Measurements from ENCODE around the gene MRPL27.

MRPL27 gene

DNA sequence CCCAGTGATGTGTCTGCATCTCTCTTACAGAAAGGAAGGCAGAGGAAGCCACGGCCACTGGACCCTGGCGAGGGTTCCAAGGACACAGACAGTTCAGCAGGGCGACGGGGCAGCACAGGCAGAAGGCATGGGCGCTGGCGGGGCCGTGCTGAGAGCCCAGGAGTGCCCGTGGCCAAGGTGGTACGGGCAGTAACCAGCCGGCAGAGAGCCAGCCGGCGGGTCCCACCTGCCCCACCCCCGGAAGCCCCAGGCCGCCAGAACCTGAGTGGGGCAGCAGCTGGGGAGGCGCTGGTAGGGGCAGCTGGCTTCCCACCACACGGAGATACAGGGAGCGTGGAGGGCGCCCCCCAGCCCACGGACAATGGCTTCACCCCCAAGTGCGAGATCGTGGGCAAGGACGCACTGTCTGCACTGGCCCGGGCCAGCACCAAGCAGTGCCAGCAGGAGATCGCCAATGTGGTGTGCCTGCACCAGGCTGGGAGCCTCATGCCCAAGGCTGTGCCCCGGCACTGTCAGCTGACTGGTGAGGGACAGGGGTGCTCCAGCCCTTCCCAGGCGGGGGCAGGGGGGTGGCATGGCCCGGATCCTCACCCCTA lies 19.3 kb downstream of the MRPL27 start:
- Histone ChIP-seq H3K27ac (no peak overlapping the region), H3K4me3 (no peak overlapping the region), H3K4me1 (peaks cover 11% of the 10 kb centered on the region), H3K4me2 (no peak overlapping the region), H3K9me3 (no peaks in the 10 kb centered on the region), H3K9ac (no peak overlapping the region), H4K20me1 (peaks cover 94% of the 10 kb centered on the region), H3K27me3 (no peaks in the 10 kb centered on the region), H3K36me3 (peaks cover 81% of the 10 kb centered on the region)
- TF ChIP-seq Cebpa-rat (IDR thresholded peaks at IDR 0.05) = no peak

DNA sequence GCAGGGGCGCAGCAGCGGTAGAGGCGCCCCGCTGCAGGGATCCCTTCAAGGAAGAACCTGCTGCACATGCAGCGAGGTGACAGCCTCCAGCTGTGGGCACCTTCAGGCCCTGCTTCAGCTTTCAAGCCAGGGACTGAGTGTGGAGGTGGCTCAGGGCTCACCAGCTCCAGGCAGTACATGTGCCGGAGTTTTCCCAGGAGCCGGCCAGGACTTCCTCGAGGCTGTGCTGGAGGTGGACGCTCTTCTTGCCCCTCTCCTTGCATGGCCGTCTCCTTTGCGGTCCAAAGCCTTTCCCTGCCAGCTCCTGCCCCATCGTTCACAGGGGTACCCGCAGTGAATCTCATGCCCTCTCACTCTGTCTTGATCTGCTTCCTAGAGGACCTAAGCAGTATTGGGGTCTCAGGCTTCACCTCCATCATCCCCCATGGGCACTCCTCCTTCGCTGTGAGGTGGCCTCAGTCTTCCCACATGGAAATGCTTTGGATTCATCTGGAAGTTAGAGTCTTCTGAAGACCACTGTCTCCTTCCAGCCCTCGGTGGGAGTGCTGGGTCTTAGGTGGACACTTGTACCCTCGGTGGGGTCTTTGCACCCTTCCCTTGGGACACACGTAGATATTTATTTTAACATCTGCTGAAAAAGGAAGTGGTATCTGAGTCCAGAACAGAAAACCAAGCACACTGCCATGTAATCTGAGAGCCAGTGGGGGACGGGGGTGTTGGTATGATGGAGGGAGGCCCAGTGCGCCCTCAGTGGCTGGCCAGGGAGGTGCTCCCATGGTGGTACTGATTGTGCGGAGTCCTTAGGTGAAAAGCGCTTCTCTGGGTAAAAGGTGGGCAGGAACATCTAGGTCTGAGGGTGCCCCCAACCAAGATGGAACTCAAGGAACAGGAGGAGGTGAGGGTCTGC lies 20.0 kb downstream of the MRPL27 start:
- no peak for TF ChIP-seq Cebpa-rat (IDR thresholded peaks at IDR 0.05)
- H4K20me1 ChIP-seq = peaks cover 94% of the 10 kb centered on the region
- peaks cover 74% of the 10 kb centered on the region for H3K36me3 ChIP-seq
- H3K27me3 ChIP-seq = no peaks in the 10 kb centered on the region
- no peaks in the 10 kb centered on the region for H3K9me3 ChIP-seq
- no peak overlapping the region for H3K9ac ChIP-seq
- H3K4me1 ChIP-seq = peaks cover 18% of the 10 kb centered on the region
- no peak overlapping the region for H3K27ac ChIP-seq
- H3K4me3 ChIP-seq = no peak overlapping the region
- no peak overlapping the region for H3K4me2 ChIP-seq

GRCh38 chr17:50352072-50352692 lies 20.8 kb downstream of the MRPL27 start:
- H3K9me3 ChIP-seq = no peaks in the 10 kb centered on the region
- TF ChIP-seq Cebpa-rat (IDR thresholded peaks at IDR 0.05) = no peak
- peaks cover 94% of the 10 kb centered on the region for H4K20me1 ChIP-seq
- H3K27me3 ChIP-seq = no peaks in the 10 kb centered on the region
- H3K4me1 ChIP-seq = peaks cover 26% of the 10 kb centered on the region
- H3K27ac ChIP-seq = no peak overlapping the region
- H3K36me3 ChIP-seq = peaks cover 67% of the 10 kb centered on the region
- H3K4me2 ChIP-seq = no peak overlapping the region
- H3K4me3 ChIP-seq = no peak overlapping the region
- no peak overlapping the region for H3K9ac ChIP-seq

DNA sequence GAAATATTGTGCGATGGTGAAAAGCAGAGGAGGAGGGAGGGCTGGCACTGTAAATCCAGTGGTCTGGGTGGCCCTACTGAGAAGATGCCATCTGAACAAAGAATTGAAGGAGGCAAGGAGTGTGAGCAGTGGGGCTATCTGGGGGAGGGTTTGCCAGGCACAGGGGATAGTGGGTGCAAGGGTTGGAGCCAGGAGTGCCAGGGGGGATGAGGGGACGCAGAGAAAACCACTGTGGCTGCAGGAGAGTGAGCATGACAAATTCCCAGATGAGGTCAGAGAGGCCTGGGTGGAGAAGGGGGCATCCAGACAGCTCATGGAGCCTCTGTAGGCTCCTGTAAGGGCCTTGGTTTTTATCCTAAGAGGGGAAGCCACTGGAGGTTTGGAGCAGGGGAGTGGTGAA lies 22.3 kb downstream of the MRPL27 start:
- Histone ChIP-seq H3K4me2 (no peak overlapping the region), H3K4me3 (no peak overlapping the region), H3K9ac (no peak overlapping the region), H3K9me3 (no peaks in the 10 kb centered on the region), H4K20me1 (peaks cover 86% of the 10 kb centered on the region), H3K27me3 (no peaks in the 10 kb centered on the region), H3K27ac (no peak overlapping the region), H3K4me1 (peaks cover 24% of the 10 kb centered on the region), H3K36me3 (peaks cover 52% of the 10 kb centered on the region)
- TF ChIP-seq Cebpa-rat (IDR thresholded peaks at IDR 0.05) = no peak

GRCh38 chr17:50349243-50349600 lies 23.8 kb downstream of the MRPL27 start:
- Histone ChIP-seq H3K36me3 (peaks cover 37% of the 10 kb centered on the region), H4K20me1 (peaks cover 71% of the 10 kb centered on the region), H3K4me3 (no peak overlapping the region), H3K4me2 (no peak overlapping the region), H3K9me3 (no peaks in the 10 kb centered on the region), H3K27me3 (no peaks in the 10 kb centered on the region), H3K9ac (no peak overlapping the region), H3K27ac (no peak overlapping the region), H3K4me1 (peaks cover 36% of the 10 kb centered on the region)
- TF ChIP-seq Cebpa-rat (IDR thresholded peaks at IDR 0.05) = no peak

DNA sequence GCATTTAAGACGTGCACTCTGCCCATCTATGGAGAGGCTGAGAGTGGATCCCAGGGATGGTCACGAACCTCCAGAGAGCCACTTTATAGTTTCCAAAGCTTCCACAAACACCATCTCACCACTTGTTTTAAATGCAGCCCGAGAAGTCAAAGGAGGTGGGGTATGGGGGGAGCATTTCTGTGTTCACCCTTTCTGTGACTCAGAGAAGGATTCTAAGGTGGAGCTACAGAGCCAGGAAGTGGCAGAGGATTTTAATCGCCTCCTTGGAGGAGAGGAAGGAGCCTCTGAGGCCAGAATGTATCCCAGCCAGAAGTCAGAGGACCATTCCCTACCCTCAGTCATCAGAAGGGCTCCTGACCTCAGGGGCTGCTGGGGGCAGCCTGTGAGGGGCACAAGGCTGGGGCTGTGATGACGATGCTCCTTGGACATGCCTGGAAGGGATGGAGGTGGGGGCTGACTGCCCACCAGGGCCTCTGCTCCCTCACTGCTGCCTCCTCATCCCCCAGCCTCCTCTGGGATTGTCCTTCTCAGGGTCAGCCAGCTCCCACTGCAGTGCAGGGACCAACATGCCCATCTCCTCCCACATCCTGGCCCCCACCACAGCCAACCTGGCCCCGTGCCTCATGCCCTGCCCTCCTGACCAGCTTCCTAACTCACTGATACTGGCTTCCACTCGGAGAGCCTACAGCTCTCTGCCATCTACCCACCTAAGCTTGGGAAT lies 24.3 kb downstream of the MRPL27 start:
- H3K36me3 ChIP-seq = peaks cover 32% of the 10 kb centered on the region
- no peak overlapping the region for H3K9ac ChIP-seq
- no peaks in the 10 kb centered on the region for H3K9me3 ChIP-seq
- no peak overlapping the region for H3K4me3 ChIP-seq
- no peak overlapping the region for H3K4me2 ChIP-seq
- peaks cover 38% of the 10 kb centered on the region for H3K4me1 ChIP-seq
- peaks cover 66% of the 10 kb centered on the region for H4K20me1 ChIP-seq
- no peaks in the 10 kb centered on the region for H3K27me3 ChIP-seq
- no peak overlapping the region for H3K27ac ChIP-seq
- TF ChIP-seq Cebpa-rat (IDR thresholded peaks at IDR 0.05) = no peak

DNA sequence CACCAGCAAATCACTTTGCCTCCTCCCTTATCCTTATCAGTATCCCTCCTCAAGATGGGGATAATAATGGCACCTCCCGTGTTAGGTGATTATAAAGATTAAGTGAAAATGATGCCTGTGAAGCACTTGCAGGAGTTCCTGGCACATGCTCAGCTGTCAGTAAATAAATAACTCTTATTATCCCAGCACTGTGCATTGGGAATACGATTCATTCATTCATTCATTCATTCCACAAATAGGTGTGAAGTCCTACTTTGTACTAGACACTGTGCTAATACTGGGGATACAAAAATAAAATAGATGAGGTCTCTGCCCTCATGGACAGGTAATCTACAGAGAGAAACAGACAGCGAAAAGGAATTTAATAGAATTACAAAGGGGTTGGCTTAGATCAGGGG lies 25.1 kb downstream of the MRPL27 start:
- Histone ChIP-seq H3K27ac (no peak overlapping the region), H3K36me3 (peaks cover 24% of the 10 kb centered on the region), H3K9me3 (no peaks in the 10 kb centered on the region), H3K27me3 (no peaks in the 10 kb centered on the region), H3K4me1 (peaks cover 38% of the 10 kb centered on the region), H3K4me3 (no peak overlapping the region), H4K20me1 (peaks cover 58% of the 10 kb centered on the region), H3K4me2 (peak overlapping the region; percentile 97), H3K9ac (no peak overlapping the region)
- TF ChIP-seq Cebpa-rat (IDR thresholded peaks at IDR 0.05) = no peak

- peaks cover 18% of the 10 kb centered on the region for H3K36me3 ChIP-seq
- H4K20me1 ChIP-seq = peaks cover 52% of the 10 kb centered on the region
- TF ChIP-seq Cebpa-rat (IDR thresholded peaks at IDR 0.05) = no peak
- H3K4me2 ChIP-seq = peak overlapping the region; percentile 97
- H3K27me3 ChIP-seq = no peaks in the 10 kb centered on the region
- H3K4me1 ChIP-seq = peaks cover 38% of the 10 kb centered on the region
- peak overlapping the region; percentile 94 for H3K4me3 ChIP-seq
- peak overlapping the region; percentile 94 for H3K9ac ChIP-seq
- H3K9me3 ChIP-seq = no peaks in the 10 kb centered on the region
- peak overlapping the region; percentile 92 for H3K27ac ChIP-seq
These were observed 25.7 kb downstream of the MRPL27 start for GRCh38 chr17:50347117-50347893.
